ENCODE data around the gene CLASRP.

DNA sequence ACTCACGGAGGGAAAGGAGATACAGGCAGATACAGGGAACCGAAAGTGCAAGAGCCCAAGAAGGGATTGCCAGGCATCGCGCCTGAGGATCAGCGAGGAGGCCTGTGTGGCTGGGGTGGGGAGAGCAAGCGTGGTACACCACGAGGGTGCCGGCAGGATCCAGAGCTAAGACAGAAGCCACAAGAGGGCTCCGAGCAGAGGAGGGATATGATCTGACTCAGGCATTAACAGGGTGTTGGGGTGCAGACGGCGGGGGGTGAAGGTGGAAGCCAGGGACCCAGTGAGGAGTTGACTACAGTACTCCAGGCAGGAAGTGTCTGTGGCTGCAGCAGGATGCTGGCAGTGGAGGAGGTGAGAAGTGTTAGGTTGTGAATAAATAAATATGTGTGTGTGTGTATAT is 48.7 kb downstream of the CLASRP start:
- TF ChIP-seq PATZ1 (CRISPR knock-in tag; IDR thresholded peaks at IDR 0.05; ENCODE audit: borderline replicate concordance): no peak
- TF ChIP-seq RARB (CRISPR knock-in tag; IDR thresholded peaks at IDR 0.05): no peak
- TF ChIP-seq PPARA (CRISPR knock-in tag; IDR thresholded peaks at IDR 0.05; ENCODE audit: borderline replicate concordance): no peak
- TF ChIP-seq ZNF70 (CRISPR knock-in tag; IDR thresholded peaks at IDR 0.05): no peak
- no peak for TF ChIP-seq ZFP30 (CRISPR knock-in tag; IDR thresholded peaks at IDR 0.05)
- no peak for TF ChIP-seq GLIS3 (CRISPR knock-in tag; IDR thresholded peaks at IDR 0.05)
- no peak for TF ChIP-seq CSDC2 (CRISPR knock-in tag; IDR thresholded peaks at IDR 0.05)

Measured in SK-N-SH treated with all-trans-retinoic acid at 6 μM for 48 hours (cell line).